Stomach (tissue), 4 donors: ENCODE results near the gene PLXNA2.
A peak's percentile ranks its signal among the peaks of the same experiment; 100 is the strongest.

Experiments
- EP300 ChIP-seq: sonication (generic); formaldehyde crosslinking; IDR thresholded peaks from one replicate; pipeline ENCODE4 v1.6.1; 2017; ENCODE audit warnings: antibody characterized with exemption
- POLR2A ChIP-seq, 4 donors: fragments of 450-650 bp; IDR thresholded peaks; one replicate each; pipeline ENCODE4 v1.6.1; 2016; ENCODE audit warnings: antibody characterized with exemption in 4 of 4, control low read depth in 2 of 4, mild to moderate bottlenecking in 1 of 4, moderate library complexity in 1 of 4
- POLR2AphosphoS5 ChIP-seq, 3 donors: sonication (generic); formaldehyde crosslinking; IDR thresholded peaks; one replicate each; pipeline ENCODE4 v1.6.1; 2016; ENCODE audit warnings: antibody characterized with exemption in 3 of 3
- TF ChIP-seq, protein P1 (sequence below), 7 experiments: fragments of 450-650 bp in 4 of 7; fragments of 200-600 bp in 3 of 7; sonication (generic) in 3 of 7; IDR thresholded peaks; one replicate each; pipeline ENCODE4 v1.5.1; 2016 to 2019; ENCODE audit warnings: antibody characterized with exemption in 7 of 7, control low read depth in 2 of 7, mild to moderate bottlenecking in 1 of 7

DNA sequence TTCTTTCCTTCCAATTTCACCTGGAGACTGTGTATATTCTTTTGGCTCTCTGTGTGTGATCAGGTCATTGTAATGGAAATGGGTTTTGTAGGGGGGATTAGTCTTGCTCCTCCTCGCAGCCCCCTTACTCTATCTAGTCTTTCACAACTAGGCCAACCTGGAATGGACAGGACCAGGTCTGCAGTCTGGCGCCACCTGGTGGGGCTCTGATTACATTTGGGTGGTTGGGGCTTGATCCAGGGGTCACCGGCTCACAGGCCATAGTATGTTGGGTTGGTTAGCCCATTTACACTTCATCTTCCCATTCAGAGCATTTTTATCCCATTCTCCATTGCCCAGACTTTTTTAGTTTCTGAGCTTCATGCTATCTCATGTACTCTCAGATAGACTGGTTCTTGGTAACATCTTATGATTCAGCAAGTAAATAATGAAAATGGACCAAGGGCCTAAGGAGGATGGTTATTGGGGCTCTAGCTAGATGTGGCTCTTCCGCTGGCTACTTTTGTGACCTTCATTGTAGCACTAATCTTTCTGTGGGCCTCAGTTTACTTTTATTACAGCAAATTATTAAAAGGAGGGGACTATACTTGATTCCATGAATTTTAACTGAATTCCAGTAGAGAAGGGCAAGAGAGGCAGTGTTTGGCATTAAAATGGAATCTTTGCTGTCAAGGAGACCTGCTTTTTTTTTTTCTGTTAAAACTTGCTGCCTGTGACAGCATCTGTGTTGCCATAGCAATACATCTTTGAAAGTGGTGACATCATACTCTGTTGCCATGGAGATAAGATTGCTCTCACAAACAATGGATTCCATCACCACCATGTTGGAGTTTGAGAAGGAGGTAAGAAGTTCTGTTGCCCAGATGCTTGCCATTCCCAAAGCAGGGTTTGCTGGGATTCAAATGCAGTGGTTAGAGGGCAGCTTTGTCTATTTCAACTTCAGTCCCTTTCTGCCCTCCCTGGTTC, 150.1 kb downstream of the PLXNA2 start:
- TF ChIP-seq, protein P1, sequence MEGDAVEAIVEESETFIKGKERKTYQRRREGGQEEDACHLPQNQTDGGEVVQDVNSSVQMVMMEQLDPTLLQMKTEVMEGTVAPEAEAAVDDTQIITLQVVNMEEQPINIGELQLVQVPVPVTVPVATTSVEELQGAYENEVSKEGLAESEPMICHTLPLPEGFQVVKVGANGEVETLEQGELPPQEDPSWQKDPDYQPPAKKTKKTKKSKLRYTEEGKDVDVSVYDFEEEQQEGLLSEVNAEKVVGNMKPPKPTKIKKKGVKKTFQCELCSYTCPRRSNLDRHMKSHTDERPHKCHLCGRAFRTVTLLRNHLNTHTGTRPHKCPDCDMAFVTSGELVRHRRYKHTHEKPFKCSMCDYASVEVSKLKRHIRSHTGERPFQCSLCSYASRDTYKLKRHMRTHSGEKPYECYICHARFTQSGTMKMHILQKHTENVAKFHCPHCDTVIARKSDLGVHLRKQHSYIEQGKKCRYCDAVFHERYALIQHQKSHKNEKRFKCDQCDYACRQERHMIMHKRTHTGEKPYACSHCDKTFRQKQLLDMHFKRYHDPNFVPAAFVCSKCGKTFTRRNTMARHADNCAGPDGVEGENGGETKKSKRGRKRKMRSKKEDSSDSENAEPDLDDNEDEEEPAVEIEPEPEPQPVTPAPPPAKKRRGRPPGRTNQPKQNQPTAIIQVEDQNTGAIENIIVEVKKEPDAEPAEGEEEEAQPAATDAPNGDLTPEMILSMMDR (IDR thresholded peaks at IDR 0.05), result peak in 5 of 7 experiments; percentile 18 to 72 (median 45)
- no peak for TF ChIP-seq POLR2A (IDR thresholded peaks at IDR 0.05)
- no peak for TF ChIP-seq POLR2AphosphoS5 (IDR thresholded peaks at IDR 0.05)
- TF ChIP-seq EP300, result no peak
